ENCODE data around the gene KISS1R.
A peak's percentile ranks its signal among the peaks of the same experiment; 100 is the strongest.

DNA sequence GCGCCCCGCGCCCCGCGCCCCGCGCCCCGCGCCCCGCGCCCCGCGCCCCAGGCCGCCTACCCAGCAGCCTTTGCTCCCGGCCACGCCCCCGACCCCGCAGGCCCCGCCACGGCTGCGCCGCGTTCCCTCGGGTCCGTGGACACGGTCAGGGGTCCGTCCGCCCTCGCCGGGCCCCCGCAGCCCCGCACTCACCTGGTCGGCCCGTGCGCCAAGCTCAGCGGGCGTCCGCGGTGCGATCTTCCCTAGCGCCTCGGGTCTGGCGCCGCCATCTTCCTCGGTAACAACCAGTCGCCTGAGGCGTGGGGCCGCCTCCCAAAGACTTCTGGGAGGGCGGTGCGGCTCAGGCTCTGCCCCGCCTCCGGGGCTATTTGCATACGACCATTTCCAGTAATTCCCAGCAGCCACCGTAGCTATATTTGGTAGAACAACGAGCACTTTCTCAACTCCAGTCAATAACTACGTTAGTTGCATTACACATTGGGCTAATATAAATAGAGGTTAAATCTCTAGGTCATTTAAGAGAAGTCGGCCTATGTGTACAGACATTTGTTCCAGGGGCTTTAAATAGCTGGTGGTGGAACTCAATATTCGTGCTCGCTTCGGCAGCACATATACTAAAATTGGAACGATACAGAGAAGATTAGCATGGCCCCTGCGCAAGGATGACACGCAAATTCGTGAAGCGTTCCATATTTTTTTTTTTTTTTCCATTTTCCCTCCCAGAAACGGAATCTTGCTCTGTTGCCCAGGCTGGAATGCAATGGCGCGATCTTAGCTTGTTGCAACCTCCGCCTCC, 24.0 kb upstream of the KISS1R start, which contains the start of the genes MED16 and RNU6-9:
- TF ChIP-seq, protein P1, sequence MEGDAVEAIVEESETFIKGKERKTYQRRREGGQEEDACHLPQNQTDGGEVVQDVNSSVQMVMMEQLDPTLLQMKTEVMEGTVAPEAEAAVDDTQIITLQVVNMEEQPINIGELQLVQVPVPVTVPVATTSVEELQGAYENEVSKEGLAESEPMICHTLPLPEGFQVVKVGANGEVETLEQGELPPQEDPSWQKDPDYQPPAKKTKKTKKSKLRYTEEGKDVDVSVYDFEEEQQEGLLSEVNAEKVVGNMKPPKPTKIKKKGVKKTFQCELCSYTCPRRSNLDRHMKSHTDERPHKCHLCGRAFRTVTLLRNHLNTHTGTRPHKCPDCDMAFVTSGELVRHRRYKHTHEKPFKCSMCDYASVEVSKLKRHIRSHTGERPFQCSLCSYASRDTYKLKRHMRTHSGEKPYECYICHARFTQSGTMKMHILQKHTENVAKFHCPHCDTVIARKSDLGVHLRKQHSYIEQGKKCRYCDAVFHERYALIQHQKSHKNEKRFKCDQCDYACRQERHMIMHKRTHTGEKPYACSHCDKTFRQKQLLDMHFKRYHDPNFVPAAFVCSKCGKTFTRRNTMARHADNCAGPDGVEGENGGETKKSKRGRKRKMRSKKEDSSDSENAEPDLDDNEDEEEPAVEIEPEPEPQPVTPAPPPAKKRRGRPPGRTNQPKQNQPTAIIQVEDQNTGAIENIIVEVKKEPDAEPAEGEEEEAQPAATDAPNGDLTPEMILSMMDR (IDR thresholded peaks at IDR 0.05; ENCODE audit: low read depth, low read length, missing input control), result no peak
- TF ChIP-seq, protein P2, sequence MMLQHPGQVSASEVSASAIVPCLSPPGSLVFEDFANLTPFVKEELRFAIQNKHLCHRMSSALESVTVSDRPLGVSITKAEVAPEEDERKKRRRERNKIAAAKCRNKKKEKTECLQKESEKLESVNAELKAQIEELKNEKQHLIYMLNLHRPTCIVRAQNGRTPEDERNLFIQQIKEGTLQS (IDR thresholded peaks at IDR 0.05), result peak; percentile 93
- peak in 1 of 2 donors; percentile 40 for TF ChIP-seq GABPA (IDR thresholded peaks at IDR 0.05 in 1 of 2, conservative IDR thresholded peaks at IDR 0.05 in 1 of 2)
- no peak for TF ChIP-seq TAF1 (conservative IDR thresholded peaks at IDR 0.05)
- TF ChIP-seq EGR1 (IDR thresholded peaks at IDR 0.05; ENCODE audit: low read depth in 2 of 2), result no peak
- TF ChIP-seq, protein P3, sequence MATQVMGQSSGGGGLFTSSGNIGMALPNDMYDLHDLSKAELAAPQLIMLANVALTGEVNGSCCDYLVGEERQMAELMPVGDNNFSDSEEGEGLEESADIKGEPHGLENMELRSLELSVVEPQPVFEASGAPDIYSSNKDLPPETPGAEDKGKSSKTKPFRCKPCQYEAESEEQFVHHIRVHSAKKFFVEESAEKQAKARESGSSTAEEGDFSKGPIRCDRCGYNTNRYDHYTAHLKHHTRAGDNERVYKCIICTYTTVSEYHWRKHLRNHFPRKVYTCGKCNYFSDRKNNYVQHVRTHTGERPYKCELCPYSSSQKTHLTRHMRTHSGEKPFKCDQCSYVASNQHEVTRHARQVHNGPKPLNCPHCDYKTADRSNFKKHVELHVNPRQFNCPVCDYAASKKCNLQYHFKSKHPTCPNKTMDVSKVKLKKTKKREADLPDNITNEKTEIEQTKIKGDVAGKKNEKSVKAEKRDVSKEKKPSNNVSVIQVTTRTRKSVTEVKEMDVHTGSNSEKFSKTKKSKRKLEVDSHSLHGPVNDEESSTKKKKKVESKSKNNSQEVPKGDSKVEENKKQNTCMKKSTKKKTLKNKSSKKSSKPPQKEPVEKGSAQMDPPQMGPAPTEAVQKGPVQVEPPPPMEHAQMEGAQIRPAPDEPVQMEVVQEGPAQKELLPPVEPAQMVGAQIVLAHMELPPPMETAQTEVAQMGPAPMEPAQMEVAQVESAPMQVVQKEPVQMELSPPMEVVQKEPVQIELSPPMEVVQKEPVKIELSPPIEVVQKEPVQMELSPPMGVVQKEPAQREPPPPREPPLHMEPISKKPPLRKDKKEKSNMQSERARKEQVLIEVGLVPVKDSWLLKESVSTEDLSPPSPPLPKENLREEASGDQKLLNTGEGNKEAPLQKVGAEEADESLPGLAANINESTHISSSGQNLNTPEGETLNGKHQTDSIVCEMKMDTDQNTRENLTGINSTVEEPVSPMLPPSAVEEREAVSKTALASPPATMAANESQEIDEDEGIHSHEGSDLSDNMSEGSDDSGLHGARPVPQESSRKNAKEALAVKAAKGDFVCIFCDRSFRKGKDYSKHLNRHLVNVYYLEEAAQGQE (IDR thresholded peaks at IDR 0.05), result no peak
- peak; percentile 67 for TF ChIP-seq SP1 (IDR thresholded peaks at IDR 0.05)

All from liver (tissue), 3 donors.